COLO668 (cell line): Measurements from ENCODE around the gene PKD1L1.
"Not testable (repeated sequence)": the region's sequence is repeated elsewhere in the genome, so short reads cannot be mapped to it uniquely, and the experiment has no call there.

ENCODE experiments used
- DNase-seq: peaks from one replicate; lab custom pipeline; 2025; ENCODE audit not compliant: unreplicated experiment; lab: John Stamatoyannopoulos, UW

Gene PKD1L1

GRCh38 chr7:47795631-47796030, 152.6 kb downstream of the PKD1L1 start:
- no peak for DNase-seq

GRCh38 chr7:47795126-47795525, 153.1 kb downstream of the PKD1L1 start:
- not testable (repeated sequence) for DNase-seq

GRCh38 chr7:47794016-47794415, 154.2 kb downstream of the PKD1L1 start:
- no peak for DNase-seq

GRCh38 chr7:47793186-47793585, 155.1 kb downstream of the PKD1L1 start:
- DNase-seq = not testable (repeated sequence)

GRCh38 chr7:47792521-47793121, 155.6 kb downstream of the PKD1L1 start:
- no peak for DNase-seq

GRCh38 chr7:47791682-47792081, 156.6 kb downstream of the PKD1L1 start:
- DNase-seq = no peak

- no peak for DNase-seq
These were observed 160.2 kb downstream of the PKD1L1 start for GRCh38 chr7:47788083-47788482.

GRCh38 chr7:47787249-47788069, 160.8 kb downstream of the PKD1L1 start:
- no peak for DNase-seq

- no peak for DNase-seq
These were observed 161.6 kb downstream of the PKD1L1 start for GRCh38 chr7:47786557-47787248.

- DNase-seq = no peak
These were observed 162.2 kb downstream of the PKD1L1 start for GRCh38 chr7:47785923-47786556.

GRCh38 chr7:47783456-47784223, 164.6 kb downstream of the PKD1L1 start:
- no peak for DNase-seq

- no peak for DNase-seq
These were observed 165.5 kb downstream of the PKD1L1 start for GRCh38 chr7:47782792-47783191.

GRCh38 chr7:47782022-47782421, 166.2 kb downstream of the PKD1L1 start:
- no peak for DNase-seq

GRCh38 chr7:47780555-47780954, 167.7 kb downstream of the PKD1L1 start:
- DNase-seq = no peak

GRCh38 chr7:47779341-47779771, 168.9 kb downstream of the PKD1L1 start:
- DNase-seq = no peak

- no peak for DNase-seq
These were observed 170.1 kb downstream of the PKD1L1 start for GRCh38 chr7:47778153-47778661.

GRCh38 chr7:47777531-47778152, 170.6 kb downstream of the PKD1L1 start:
- no peak for DNase-seq

- DNase-seq = no peak
These were observed 171.9 kb downstream of the PKD1L1 start for GRCh38 chr7:47776335-47776734.

GRCh38 chr7:47775238-47775637, 173.0 kb downstream of the PKD1L1 start:
- no peak for DNase-seq

- no peak for DNase-seq
These were observed 175.8 kb downstream of the PKD1L1 start for GRCh38 chr7:47772492-47772891.
